ENCODE results near the gene HNRNPUL2. TPM values are rescaled to one million over a fixed set of nuclear protein-coding genes. Genes with fewer than 3 reads are reported as not detected.

HNRNPUL2 gene
- total and polyA plus RNA-seq, 2 donors (not counting 3 experiments of a cell fraction or from before 2014, with no cell fraction given), result 18.3 to 56.2 TPM

GRCh38 chr11:62713343-62713742 is 13.9 kb downstream of the HNRNPUL2 start:
- no peak overlapping the region for H3K9ac ChIP-seq (replicated peaks; ENCODE audit: extremely low read depth, insufficient read depth, low read length)
- H4K20me1 ChIP-seq (replicated peaks; ENCODE audit: control insufficient read depth, extremely low read depth, insufficient read depth, low read length), result no peaks in the 10 kb centered on the region
- DNase-seq (ENCODE audit: low read depth, low spot score) (no peak), FAIRE-seq (no peak)
- H3K79me2 ChIP-seq (ENCODE audit: control insufficient read depth, insufficient read depth, low read length), result peaks cover 20% of the 10 kb centered on the region
- no TSS peak for BruUV-seq (replicated peaks)
- no peaks in the 10 kb centered on the region for H3K27me3 ChIP-seq (ENCODE audit: control insufficient read depth in 2 of 2, insufficient read depth in 2 of 2, low read length in 2 of 2)
- no peak overlapping the region for H2AFZ ChIP-seq (ENCODE audit: low read depth, low read length)
- no peaks in the 10 kb centered on the region for H3K9me3 ChIP-seq (replicated peaks; ENCODE audit: control insufficient read depth, insufficient read depth, low read length)
- TF ChIP-seq JUN (IDR thresholded peaks at IDR 0.05; ENCODE audit: borderline replicate concordance, insufficient read depth, insufficient read length, low read depth) (no peak), MAX (IDR thresholded peaks at IDR 0.05; ENCODE audit: insufficient read depth, insufficient read length) (no peak), GATA2 (IDR thresholded peaks at IDR 0.05; ENCODE audit: insufficient read depth, insufficient read length, low read depth, low read length) (no peak), POLR2AphosphoS5 (IDR thresholded peaks at IDR 0.05; ENCODE audit: insufficient read depth, low read depth, low read length) (no peak), MYC (IDR thresholded peaks at IDR 0.05; ENCODE audit: low read depth, low read length) (no peak), POLR2A (IDR thresholded peaks at IDR 0.05; ENCODE audit: low read depth, low read length) (no peak), EZH2 (IDR thresholded peaks at IDR 0.05; ENCODE audit: borderline replicate concordance, low read depth, low read length, severe bottlenecking) (no peak), CTCF (IDR thresholded peaks at IDR 0.05; ENCODE audit: extremely low read depth in 1 of 2, insufficient read depth in 1 of 2, low read depth in 1 of 2, low read length in 2 of 2) (no peak), FOS (IDR thresholded peaks at IDR 0.05; ENCODE audit: borderline replicate concordance, insufficient read depth, low read length) (no peak)
- H3K9me1 ChIP-seq (replicated peaks; ENCODE audit: control insufficient read depth, extremely low read depth, insufficient read depth, low read length), result no peaks in the 10 kb centered on the region
- intact Hi-C loops (cut with micrococcal nuclease) (no loop called here), dilution Hi-C loops (cut with MboI; ENCODE audit: extremely low pct_ligation_motif_present, low sequenced_read_pairs) (no loop called here)
- H3K27ac ChIP-seq (ENCODE audit: insufficient read depth, low read depth, low read length), result no peak overlapping the region
- no peak overlapping the region for H3K4me3 ChIP-seq (replicated peaks in 1 of 3; ENCODE audit: insufficient read depth in 1 of 3, low read depth in 1 of 3, low read length in 3 of 3)
- peaks cover 12% of the 10 kb centered on the region for H3K4me1 ChIP-seq (ENCODE audit: control insufficient read depth, extremely low read depth, insufficient read depth, low read length)
- peaks cover 31 to 39% of the 10 kb centered on the region in 2 experiments for H3K36me3 ChIP-seq (ENCODE audit: control insufficient read depth in 2 of 2, extremely low read depth in 1 of 2, insufficient read depth in 2 of 2, low read length in 2 of 2)
- CTCF ChIA-PET, result interaction anchor here (0.7 to 1.2 kb wide), 2 partner anchors 11 to 289 kb away, joined by 3 read pairs; no protein-coding TSS in a partner anchor
- H3K4me2 ChIP-seq (ENCODE audit: insufficient read depth, low read length), result no peak overlapping the region
- POLR2A ChIA-PET, result no interaction called here
